Right atrium auricular region (tissue), 2 donors: Measurements from ENCODE around the gene DPF3. TPM values are rescaled to one million over a fixed set of nuclear protein-coding genes. Genes with fewer than 3 reads are reported as not detected.
A peak's percentile ranks its signal among the peaks of the same experiment; 100 is the strongest.

ENCODE experiments used
- DNase-seq: peaks from one replicate; pipeline ENCODE4 v3.0.0-alpha.2; 2019; ENCODE audit warnings: low spot score
- H3K27ac ChIP-seq, 2 donors: fragments of 200-600 bp; sonication (generic); 1 replicate in 1 of 2; 2 replicates in 1 of 2; pipeline ENCODE4 v1.5.1; 2016 to 2019
- H3K27me3 ChIP-seq, 2 donors: fragments of 200-600 bp; sonication (generic); one replicate each; pipeline versions ENCODE4 v1.5.1 to v1.6.0; 2017 to 2019
- H3K36me3 ChIP-seq: fragments of 200-600 bp; sonication (generic); one replicate; pipeline ENCODE4 v1.5.1; 2016
- H3K4me1 ChIP-seq, 2 donors: fragments of 200-600 bp; sonication (generic); one replicate each; pipeline versions ENCODE4 v1.5.1 to v1.6.0; 2017 to 2019
- H3K4me3 ChIP-seq, 2 donors: fragments of 200-600 bp; sonication (generic); 1 replicate in 1 of 2; 2 replicates in 1 of 2; pipeline ENCODE4 v1.5.1; 2017 to 2019; ENCODE audit warnings: mild to moderate bottlenecking in 1 of 2, moderate library complexity in 1 of 2
- H3K9me3 ChIP-seq, 2 donors: fragments of 200-600 bp; sonication (generic); one replicate each; pipeline ENCODE4 v1.5.1; 2019
- CTCF ChIP-seq, 2 donors: fragments of 200-600 bp; sonication (generic); IDR thresholded peaks; one replicate each; pipeline ENCODE4 v1.5.1; 2019; ENCODE audit warnings: antibody characterized with exemption in 2 of 2
- total RNA-seq, 2 donors: library from RNA; depleted of rRNA; stranded (reverse); fragments of >200 nt; gene quantifications; one replicate each; pipeline ENCODE4 v1.1.0, GENCODE V29; 2016

The DPF3 gene
- total RNA-seq, 2 donors from 2014 or later = 14.7 to 26.6 TPM

GRCh38 chr14:72888636-72889201, 5.2 kb downstream of the DPF3 start:
- TF ChIP-seq CTCF (IDR thresholded peaks at IDR 0.05) = no peak
- Histone ChIP-seq H3K36me3 (no peaks in the 10 kb centered on the region), H3K9me3 (no peaks in the 10 kb centered on the region), H3K4me3 (no peak overlapping the region), H3K27ac (peak overlapping the region; percentile 70 to 86), H3K4me1 (peaks cover 0 to 32% of the 10 kb centered on the region in 2 donors), H3K27me3 (no peaks in the 10 kb centered on the region)
- no peak for DNase-seq

- peak overlapping the region; percentile 70 to 86 for H3K27ac ChIP-seq
- peaks cover 0 to 37% of the 10 kb centered on the region in 2 donors for H3K4me1 ChIP-seq
- no peaks in the 10 kb centered on the region for H3K9me3 ChIP-seq
- H3K27me3 ChIP-seq = no peaks in the 10 kb centered on the region
- H3K4me3 ChIP-seq = no peak overlapping the region
- no peaks in the 10 kb centered on the region for H3K36me3 ChIP-seq
- TF ChIP-seq CTCF (IDR thresholded peaks at IDR 0.05) = no peak
- DNase-seq = no peak
Measured at GRCh38 chr14:72888192-72888591, 5.7 kb downstream of the DPF3 start.

DNA sequence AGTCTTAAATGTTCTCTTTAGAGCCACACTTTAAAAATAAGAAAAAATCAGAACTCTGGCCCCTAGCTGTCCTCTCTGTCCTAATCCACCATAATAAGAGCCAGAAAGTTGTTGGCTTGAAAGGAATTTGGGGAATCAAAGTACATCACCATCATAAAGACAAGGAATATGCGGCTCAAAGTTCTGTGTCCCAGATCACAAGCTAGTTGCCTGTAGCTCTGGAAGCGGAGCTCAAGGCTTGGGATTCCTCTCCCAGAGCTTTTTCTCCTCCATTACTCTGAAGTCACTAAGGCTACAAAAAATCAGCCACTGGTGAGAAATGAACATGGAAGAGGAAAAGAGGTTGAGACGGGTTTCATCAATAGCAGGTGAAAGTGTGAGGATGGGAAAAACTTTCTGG, 6.4 kb downstream of the DPF3 start:
- DNase-seq = no peak
- no peak for TF ChIP-seq CTCF (IDR thresholded peaks at IDR 0.05)
- Histone ChIP-seq H3K4me1 (peaks cover 0 to 38% of the 10 kb centered on the region in 2 donors), H3K4me3 (no peak overlapping the region), H3K36me3 (no peaks in the 10 kb centered on the region), H3K27me3 (no peaks in the 10 kb centered on the region), H3K27ac (peak overlapping the region; percentile 70 to 86), H3K9me3 (no peaks in the 10 kb centered on the region)

- Histone ChIP-seq H3K4me3 (no peak overlapping the region), H3K9me3 (no peaks in the 10 kb centered on the region), H3K4me1 (peaks cover 0 to 27% of the 10 kb centered on the region in 2 donors), H3K36me3 (no peaks in the 10 kb centered on the region), H3K27me3 (no peaks in the 10 kb centered on the region), H3K27ac (peak overlapping the region; percentile 54 to 60)
- no peak for DNase-seq
- TF ChIP-seq CTCF (IDR thresholded peaks at IDR 0.05) = no peak
Measured at GRCh38 chr14:72884386-72884785, 9.5 kb downstream of the DPF3 start.

DNA sequence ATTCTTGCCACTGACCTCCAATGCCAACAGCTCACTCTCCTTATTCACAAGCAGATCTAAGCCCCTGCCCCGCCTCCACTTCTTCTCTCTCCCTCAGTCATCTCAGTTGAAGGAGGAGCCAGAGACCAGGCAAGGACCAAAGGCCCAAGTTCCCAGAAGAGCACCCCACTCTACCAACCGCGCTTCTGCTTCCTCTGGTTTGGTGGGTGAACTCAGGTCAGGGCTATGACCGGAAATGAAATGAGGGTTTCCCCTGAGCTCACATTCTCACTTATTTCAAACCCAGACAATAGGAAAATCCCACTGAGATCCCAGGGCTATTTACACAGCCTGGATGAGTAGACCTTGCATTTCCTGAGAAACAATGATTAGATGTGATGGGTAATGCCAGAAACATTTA, 9.9 kb downstream of the DPF3 start:
- peak overlapping the region; percentile 54 to 60 for H3K27ac ChIP-seq
- TF ChIP-seq CTCF (IDR thresholded peaks at IDR 0.05) = no peak
- no peak for DNase-seq

DNA sequence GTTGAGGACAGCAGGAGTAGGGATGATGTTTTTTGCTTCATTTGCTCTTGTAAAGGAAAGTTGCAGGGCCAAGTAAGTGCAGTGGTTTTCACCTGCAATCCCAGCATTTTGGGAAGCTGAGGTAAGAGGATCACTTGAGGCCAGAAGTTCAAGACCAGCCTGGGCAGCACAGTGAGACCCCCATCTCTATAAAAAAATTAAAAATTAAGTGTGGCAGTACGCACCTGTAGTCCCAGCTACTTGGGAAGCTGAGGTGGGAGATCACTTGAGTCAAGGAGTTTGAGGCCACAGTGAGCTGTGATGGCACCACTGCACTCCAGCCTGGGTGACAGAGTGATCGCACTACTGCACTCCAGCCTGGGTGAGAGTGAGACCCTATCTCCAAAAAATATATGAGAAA, 10.8 kb downstream of the DPF3 start:
- Histone ChIP-seq H3K27ac (peak overlapping the region in 1 of 2 donors; percentile 54), H3K4me1 (peaks cover 0 to 17% of the 10 kb centered on the region in 2 donors), H3K9me3 (no peaks in the 10 kb centered on the region), H3K4me3 (no peak overlapping the region), H3K27me3 (no peaks in the 10 kb centered on the region), H3K36me3 (no peaks in the 10 kb centered on the region)
- DNase-seq = no peak
- TF ChIP-seq CTCF (IDR thresholded peaks at IDR 0.05) = no peak

More for the DNA sequence above, 9.9 kb downstream of the DPF3 start:
- Histone ChIP-seq H3K4me1 (peaks cover 0 to 26% of the 10 kb centered on the region in 2 donors), H3K27me3 (no peaks in the 10 kb centered on the region), H3K9me3 (no peaks in the 10 kb centered on the region), H3K36me3 (no peaks in the 10 kb centered on the region), H3K4me3 (no peak overlapping the region)
